ENCODE measurements around the gene COPG1.

GRCh38 chr3:129257609-129258008, 8.2 kb downstream of the COPG1 start:
- TF ChIP-seq EZH2 (IDR thresholded peaks at IDR 0.05; ENCODE audit: borderline replicate concordance, low read depth, low read length, poor library complexity, severe bottlenecking) (no peak), CTCF (conservative IDR thresholded peaks at IDR 0.05; ENCODE audit: low read depth, low read length) (no peak)
